ENCODE results near the gene NKD1.

The NKD1 gene

DNA sequence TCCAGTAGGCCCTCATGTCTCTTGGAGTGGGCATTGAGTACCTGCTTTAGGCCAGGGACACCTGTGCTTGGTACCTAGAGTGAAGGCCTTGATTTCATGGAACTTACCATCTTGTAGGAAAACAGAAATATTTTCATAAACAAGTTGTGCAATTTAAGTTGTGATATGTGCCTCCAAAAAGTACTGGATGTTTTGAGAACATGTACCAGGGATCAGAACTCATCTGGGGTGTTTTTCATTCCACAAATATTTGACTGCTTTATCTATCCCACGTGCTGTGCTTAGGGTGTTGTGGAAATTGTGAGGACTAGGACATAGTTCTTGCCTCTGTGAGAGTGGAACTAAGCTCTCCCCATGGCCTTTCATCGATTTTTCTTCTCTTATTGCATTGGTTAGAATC, 8.8 kb downstream of the NKD1 start:
- Histone ChIP-seq H2AFZ (ENCODE audit: low read depth, low read length) (no peak overlapping the region), H3K4me2 (ENCODE audit: low read length) (no peak overlapping the region), H3K9ac (ENCODE audit: low read length) (no peak overlapping the region), H3K27ac (ENCODE audit: low read length) (no peak overlapping the region), H3K4me1 (ENCODE audit: low read length) (no peaks in the 10 kb centered on the region), H3K36me3 (replicated peaks; ENCODE audit: low read depth, low read length) (no peaks in the 10 kb centered on the region), H3K79me2 (ENCODE audit: low read length) (no peaks in the 10 kb centered on the region), H3K27me3 (ENCODE audit: low read depth, low read length) (no peaks in the 10 kb centered on the region), H3K9me3 (ENCODE audit: insufficient read depth, low read length) (no peaks in the 10 kb centered on the region), H3K4me3 (ENCODE audit: low read length) (no peak overlapping the region), H4K20me1 (ENCODE audit: insufficient read depth, low read length) (no peaks in the 10 kb centered on the region)
- no peak for TF ChIP-seq EZH2phosphoT487 (IDR thresholded peaks at IDR 0.05; ENCODE audit: low read depth)
- TF ChIP-seq, protein P1, sequence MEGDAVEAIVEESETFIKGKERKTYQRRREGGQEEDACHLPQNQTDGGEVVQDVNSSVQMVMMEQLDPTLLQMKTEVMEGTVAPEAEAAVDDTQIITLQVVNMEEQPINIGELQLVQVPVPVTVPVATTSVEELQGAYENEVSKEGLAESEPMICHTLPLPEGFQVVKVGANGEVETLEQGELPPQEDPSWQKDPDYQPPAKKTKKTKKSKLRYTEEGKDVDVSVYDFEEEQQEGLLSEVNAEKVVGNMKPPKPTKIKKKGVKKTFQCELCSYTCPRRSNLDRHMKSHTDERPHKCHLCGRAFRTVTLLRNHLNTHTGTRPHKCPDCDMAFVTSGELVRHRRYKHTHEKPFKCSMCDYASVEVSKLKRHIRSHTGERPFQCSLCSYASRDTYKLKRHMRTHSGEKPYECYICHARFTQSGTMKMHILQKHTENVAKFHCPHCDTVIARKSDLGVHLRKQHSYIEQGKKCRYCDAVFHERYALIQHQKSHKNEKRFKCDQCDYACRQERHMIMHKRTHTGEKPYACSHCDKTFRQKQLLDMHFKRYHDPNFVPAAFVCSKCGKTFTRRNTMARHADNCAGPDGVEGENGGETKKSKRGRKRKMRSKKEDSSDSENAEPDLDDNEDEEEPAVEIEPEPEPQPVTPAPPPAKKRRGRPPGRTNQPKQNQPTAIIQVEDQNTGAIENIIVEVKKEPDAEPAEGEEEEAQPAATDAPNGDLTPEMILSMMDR (IDR thresholded peaks at IDR 0.05; ENCODE audit: low read depth, low read length): no peak

DNA sequence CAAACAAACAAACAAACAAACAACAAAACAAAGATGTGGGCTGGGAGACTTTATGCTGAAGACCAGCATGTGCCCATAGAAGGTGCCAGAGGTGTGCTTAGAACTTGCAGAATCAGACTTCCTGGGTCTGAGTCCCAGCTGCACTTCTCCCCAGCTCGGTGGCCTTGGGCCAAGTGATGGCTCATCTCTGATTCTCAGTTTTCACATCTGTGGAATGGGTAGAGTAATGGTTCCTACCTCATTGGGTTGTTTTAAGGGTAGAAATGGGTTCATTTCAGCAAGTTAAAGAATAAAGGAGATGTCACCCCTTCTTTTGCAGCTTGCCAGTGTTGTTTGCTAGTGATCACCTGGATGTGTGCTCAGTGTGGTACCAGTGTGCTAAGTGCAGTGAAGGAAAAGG, 10.7 kb downstream of the NKD1 start:
- no peaks in the 10 kb centered on the region for H3K79me2 ChIP-seq (ENCODE audit: low read length)
- no peak overlapping the region for H3K9ac ChIP-seq (ENCODE audit: low read length)
- H3K4me1 ChIP-seq (ENCODE audit: low read length): no peaks in the 10 kb centered on the region
- H3K27me3 ChIP-seq (ENCODE audit: low read depth, low read length): no peaks in the 10 kb centered on the region
- no peak overlapping the region for H2AFZ ChIP-seq (ENCODE audit: low read depth, low read length)
- no peaks in the 10 kb centered on the region for H3K9me3 ChIP-seq (ENCODE audit: insufficient read depth, low read length)
- no peaks in the 10 kb centered on the region for H3K36me3 ChIP-seq (replicated peaks; ENCODE audit: low read depth, low read length)
- TF ChIP-seq, protein P1 (IDR thresholded peaks at IDR 0.05; ENCODE audit: low read depth, low read length): no peak
- no peak for TF ChIP-seq EZH2phosphoT487 (IDR thresholded peaks at IDR 0.05; ENCODE audit: low read depth)
- no peaks in the 10 kb centered on the region for H4K20me1 ChIP-seq (ENCODE audit: insufficient read depth, low read length)
- no peak overlapping the region for H3K4me2 ChIP-seq (ENCODE audit: low read length)
- no peak overlapping the region for H3K27ac ChIP-seq (ENCODE audit: low read length)
- H3K4me3 ChIP-seq (ENCODE audit: low read length): no peak overlapping the region

DNA sequence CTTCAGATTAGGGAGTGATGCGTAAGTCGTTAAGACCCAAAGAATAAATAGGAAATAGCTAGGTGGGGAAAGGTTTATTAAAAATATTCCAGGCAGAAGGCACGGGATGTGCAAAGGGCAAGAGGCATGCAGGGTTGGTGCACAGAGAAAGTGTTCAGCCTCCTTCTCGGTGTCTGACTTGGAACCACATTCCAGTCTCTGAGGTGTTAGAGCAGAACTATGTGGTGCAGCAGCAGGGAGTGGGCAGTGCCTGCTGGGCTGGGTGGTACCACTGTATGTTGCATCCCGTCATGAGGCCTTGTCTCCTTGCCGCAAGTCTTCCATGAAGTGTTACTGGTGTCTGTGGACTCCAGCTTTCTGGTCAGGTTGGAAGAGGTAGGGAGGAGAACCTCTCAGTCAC, 11.1 kb downstream of the NKD1 start:
- H3K79me2 ChIP-seq (ENCODE audit: low read length): no peaks in the 10 kb centered on the region
- TF ChIP-seq EZH2phosphoT487 (IDR thresholded peaks at IDR 0.05; ENCODE audit: low read depth): no peak
- TF ChIP-seq, protein P1 (IDR thresholded peaks at IDR 0.05; ENCODE audit: low read depth, low read length): no peak

DNA sequence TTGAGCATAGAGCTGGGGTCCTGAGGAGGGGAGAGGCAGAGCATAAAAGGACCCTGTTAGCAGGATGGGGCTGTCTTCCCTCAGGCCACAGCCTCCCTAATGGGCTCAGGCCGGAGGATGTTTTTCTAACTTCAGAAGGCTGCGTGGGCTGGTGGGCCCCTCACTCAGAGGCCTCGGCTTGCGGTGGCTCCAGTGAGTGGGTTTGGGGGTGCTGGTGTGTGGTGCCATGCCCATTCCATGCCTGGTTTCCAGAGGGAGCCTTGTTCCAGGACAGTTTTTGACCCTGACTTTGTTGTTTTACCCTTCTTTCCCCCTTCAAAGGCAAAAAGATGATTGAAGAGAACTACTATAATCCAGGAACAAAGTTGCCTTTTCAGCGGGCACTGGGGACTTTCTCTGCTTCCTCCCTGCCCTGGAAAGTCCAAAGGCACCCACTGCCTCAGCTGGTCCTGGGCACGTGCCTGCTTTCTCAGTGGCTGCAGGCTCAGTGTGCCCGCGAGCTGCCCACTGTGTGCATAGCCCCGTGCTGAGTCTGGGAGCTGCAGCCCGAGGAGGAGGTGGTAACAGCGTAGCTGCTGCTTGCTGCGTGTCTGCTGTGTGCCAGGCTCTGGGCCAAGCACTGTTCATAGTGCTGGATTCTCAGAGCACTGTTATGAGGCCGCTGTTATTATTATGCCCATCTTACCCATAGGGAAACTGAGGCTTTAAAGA, 11.8 kb downstream of the NKD1 start:
- no peak overlapping the region for H3K27ac ChIP-seq (ENCODE audit: low read length)
- no peak overlapping the region for H2AFZ ChIP-seq (ENCODE audit: low read depth, low read length)
- TF ChIP-seq, protein P1 (IDR thresholded peaks at IDR 0.05; ENCODE audit: low read depth, low read length): no peak
- TF ChIP-seq EZH2phosphoT487 (IDR thresholded peaks at IDR 0.05; ENCODE audit: low read depth): no peak
- H3K4me3 ChIP-seq (ENCODE audit: low read length): no peak overlapping the region
- no peaks in the 10 kb centered on the region for H4K20me1 ChIP-seq (ENCODE audit: insufficient read depth, low read length)
- no peaks in the 10 kb centered on the region for H3K36me3 ChIP-seq (replicated peaks; ENCODE audit: low read depth, low read length)
- H3K4me2 ChIP-seq (ENCODE audit: low read length): no peak overlapping the region
- H3K9me3 ChIP-seq (ENCODE audit: insufficient read depth, low read length): no peaks in the 10 kb centered on the region
- H3K27me3 ChIP-seq (ENCODE audit: low read depth, low read length): no peaks in the 10 kb centered on the region
- H3K79me2 ChIP-seq (ENCODE audit: low read length): no peaks in the 10 kb centered on the region
- H3K4me1 ChIP-seq (ENCODE audit: low read length): no peaks in the 10 kb centered on the region
- H3K9ac ChIP-seq (ENCODE audit: low read length): no peak overlapping the region

More for the DNA sequence above, 11.1 kb downstream of the NKD1 start:
- no peaks in the 10 kb centered on the region for H3K4me1 ChIP-seq (ENCODE audit: low read length)
- H3K27ac ChIP-seq (ENCODE audit: low read length): no peak overlapping the region
- no peak overlapping the region for H2AFZ ChIP-seq (ENCODE audit: low read depth, low read length)
- no peaks in the 10 kb centered on the region for H3K27me3 ChIP-seq (ENCODE audit: low read depth, low read length)
- H3K4me3 ChIP-seq (ENCODE audit: low read length): no peak overlapping the region
- no peaks in the 10 kb centered on the region for H4K20me1 ChIP-seq (ENCODE audit: insufficient read depth, low read length)
- H3K4me2 ChIP-seq (ENCODE audit: low read length): no peak overlapping the region
- H3K36me3 ChIP-seq (replicated peaks; ENCODE audit: low read depth, low read length): no peaks in the 10 kb centered on the region
- H3K9me3 ChIP-seq (ENCODE audit: insufficient read depth, low read length): no peaks in the 10 kb centered on the region
- H3K9ac ChIP-seq (ENCODE audit: low read length): no peak overlapping the region
